ENCODE measurements around the gene PALMD.

The PALMD gene

GRCh38 chr1:99634971-99635624 is 10.8 kb upstream of the PALMD start:
- no peaks in the 10 kb centered on the region for H3K9me3 ChIP-seq (ENCODE audit: control insufficient read depth, low read length)
- H3K4me1 ChIP-seq (ENCODE audit: control insufficient read depth, insufficient read depth, low read length, poor library complexity, severe bottlenecking), result no peaks in the 10 kb centered on the region
- H3K4me3 ChIP-seq (ENCODE audit: insufficient read depth, low read depth, low read length, poor library complexity, severe bottlenecking), result no peak overlapping the region
- H3K27me3 ChIP-seq (replicated peaks; ENCODE audit: control insufficient read depth, insufficient read depth, low read length, poor library complexity, severe bottlenecking), result no peaks in the 10 kb centered on the region
- H3K36me3 ChIP-seq (ENCODE audit: control insufficient read depth, insufficient read depth, low read length), result no peaks in the 10 kb centered on the region
- no peak for DNase-seq
- no peak overlapping the region for H3K27ac ChIP-seq (ENCODE audit: insufficient read depth, low read length, poor library complexity, severe bottlenecking)

- Histone ChIP-seq H3K4me1 (ENCODE audit: control insufficient read depth, insufficient read depth, low read length, poor library complexity, severe bottlenecking) (no peaks in the 10 kb centered on the region), H3K27ac (ENCODE audit: insufficient read depth, low read length, poor library complexity, severe bottlenecking) (no peak overlapping the region), H3K4me3 (ENCODE audit: insufficient read depth, low read depth, low read length, poor library complexity, severe bottlenecking) (no peak overlapping the region), H3K9me3 (ENCODE audit: control insufficient read depth, low read length) (no peaks in the 10 kb centered on the region), H3K36me3 (ENCODE audit: control insufficient read depth, insufficient read depth, low read length) (no peaks in the 10 kb centered on the region), H3K27me3 (replicated peaks; ENCODE audit: control insufficient read depth, insufficient read depth, low read length, poor library complexity, severe bottlenecking) (no peaks in the 10 kb centered on the region)
- DNase-seq, result no peak
Observed at GRCh38 chr1:99635664-99636063, 10.2 kb upstream of the PALMD start.

GRCh38 chr1:99636647-99637175 is 9.2 kb upstream of the PALMD start:
- Histone ChIP-seq H3K27me3 (replicated peaks; ENCODE audit: control insufficient read depth, insufficient read depth, low read length, poor library complexity, severe bottlenecking) (no peaks in the 10 kb centered on the region), H3K27ac (ENCODE audit: insufficient read depth, low read length, poor library complexity, severe bottlenecking) (no peak overlapping the region), H3K9me3 (ENCODE audit: control insufficient read depth, low read length) (no peaks in the 10 kb centered on the region), H3K4me3 (ENCODE audit: insufficient read depth, low read depth, low read length, poor library complexity, severe bottlenecking) (no peak overlapping the region), H3K36me3 (ENCODE audit: control insufficient read depth, insufficient read depth, low read length) (no peaks in the 10 kb centered on the region), H3K4me1 (ENCODE audit: control insufficient read depth, insufficient read depth, low read length, poor library complexity, severe bottlenecking) (no peaks in the 10 kb centered on the region)
- DNase-seq, result no peak

GRCh38 chr1:99638853-99639252 is 7.1 kb upstream of the PALMD start:
- H3K9me3 ChIP-seq (ENCODE audit: control insufficient read depth, low read length), result no peaks in the 10 kb centered on the region
- H3K27me3 ChIP-seq (replicated peaks; ENCODE audit: control insufficient read depth, insufficient read depth, low read length, poor library complexity, severe bottlenecking), result no peaks in the 10 kb centered on the region
- H3K36me3 ChIP-seq (ENCODE audit: control insufficient read depth, insufficient read depth, low read length), result no peaks in the 10 kb centered on the region
- H3K27ac ChIP-seq (ENCODE audit: insufficient read depth, low read length, poor library complexity, severe bottlenecking), result no peak overlapping the region
- no peak overlapping the region for H3K4me3 ChIP-seq (ENCODE audit: insufficient read depth, low read depth, low read length, poor library complexity, severe bottlenecking)
- no peak for DNase-seq
- no peaks in the 10 kb centered on the region for H3K4me1 ChIP-seq (ENCODE audit: control insufficient read depth, insufficient read depth, low read length, poor library complexity, severe bottlenecking)

GRCh38 chr1:99639408-99639807 is 6.5 kb upstream of the PALMD start:
- DNase-seq, result no peak
- no peak overlapping the region for H3K27ac ChIP-seq (ENCODE audit: insufficient read depth, low read length, poor library complexity, severe bottlenecking)
- no peaks in the 10 kb centered on the region for H3K4me1 ChIP-seq (ENCODE audit: control insufficient read depth, insufficient read depth, low read length, poor library complexity, severe bottlenecking)
- no peak overlapping the region for H3K4me3 ChIP-seq (ENCODE audit: insufficient read depth, low read depth, low read length, poor library complexity, severe bottlenecking)
- H3K36me3 ChIP-seq (ENCODE audit: control insufficient read depth, insufficient read depth, low read length), result no peaks in the 10 kb centered on the region
- no peaks in the 10 kb centered on the region for H3K27me3 ChIP-seq (replicated peaks; ENCODE audit: control insufficient read depth, insufficient read depth, low read length, poor library complexity, severe bottlenecking)
- no peaks in the 10 kb centered on the region for H3K9me3 ChIP-seq (ENCODE audit: control insufficient read depth, low read length)

- Histone ChIP-seq H3K9me3 (ENCODE audit: control insufficient read depth, low read length) (no peaks in the 10 kb centered on the region), H3K4me1 (ENCODE audit: control insufficient read depth, insufficient read depth, low read length, poor library complexity, severe bottlenecking) (no peaks in the 10 kb centered on the region), H3K27ac (ENCODE audit: insufficient read depth, low read length, poor library complexity, severe bottlenecking) (no peak overlapping the region), H3K36me3 (ENCODE audit: control insufficient read depth, insufficient read depth, low read length) (no peaks in the 10 kb centered on the region), H3K27me3 (replicated peaks; ENCODE audit: control insufficient read depth, insufficient read depth, low read length, poor library complexity, severe bottlenecking) (no peaks in the 10 kb centered on the region), H3K4me3 (ENCODE audit: insufficient read depth, low read depth, low read length, poor library complexity, severe bottlenecking) (no peak overlapping the region)
- no peak for DNase-seq
Observed at GRCh38 chr1:99639945-99640344, 6.0 kb upstream of the PALMD start.

- Histone ChIP-seq H3K27me3 (replicated peaks; ENCODE audit: control insufficient read depth, insufficient read depth, low read length, poor library complexity, severe bottlenecking) (no peaks in the 10 kb centered on the region), H3K9me3 (ENCODE audit: control insufficient read depth, low read length) (no peaks in the 10 kb centered on the region), H3K4me1 (ENCODE audit: control insufficient read depth, insufficient read depth, low read length, poor library complexity, severe bottlenecking) (no peaks in the 10 kb centered on the region), H3K36me3 (ENCODE audit: control insufficient read depth, insufficient read depth, low read length) (no peaks in the 10 kb centered on the region), H3K27ac (ENCODE audit: insufficient read depth, low read length, poor library complexity, severe bottlenecking) (no peak overlapping the region), H3K4me3 (ENCODE audit: insufficient read depth, low read depth, low read length, poor library complexity, severe bottlenecking) (no peak overlapping the region)
- no peak for DNase-seq
Observed at GRCh38 chr1:99640672-99641071, 5.2 kb upstream of the PALMD start.

- Histone ChIP-seq H3K27me3 (replicated peaks; ENCODE audit: control insufficient read depth, insufficient read depth, low read length, poor library complexity, severe bottlenecking) (no peaks in the 10 kb centered on the region), H3K4me1 (ENCODE audit: control insufficient read depth, insufficient read depth, low read length, poor library complexity, severe bottlenecking) (no peaks in the 10 kb centered on the region), H3K4me3 (ENCODE audit: insufficient read depth, low read depth, low read length, poor library complexity, severe bottlenecking) (no peak overlapping the region), H3K27ac (ENCODE audit: insufficient read depth, low read length, poor library complexity, severe bottlenecking) (no peak overlapping the region), H3K36me3 (ENCODE audit: control insufficient read depth, insufficient read depth, low read length) (no peaks in the 10 kb centered on the region), H3K9me3 (ENCODE audit: control insufficient read depth, low read length) (no peaks in the 10 kb centered on the region)
- no peak for DNase-seq
Observed at GRCh38 chr1:99641558-99641957, 4.4 kb upstream of the PALMD start.

- no peak for DNase-seq
- no peaks in the 10 kb centered on the region for H3K27me3 ChIP-seq (replicated peaks; ENCODE audit: control insufficient read depth, insufficient read depth, low read length, poor library complexity, severe bottlenecking)
- no peaks in the 10 kb centered on the region for H3K9me3 ChIP-seq (ENCODE audit: control insufficient read depth, low read length)
- H3K27ac ChIP-seq (ENCODE audit: insufficient read depth, low read length, poor library complexity, severe bottlenecking), result no peak overlapping the region
- no peaks in the 10 kb centered on the region for H3K36me3 ChIP-seq (ENCODE audit: control insufficient read depth, insufficient read depth, low read length)
- H3K4me3 ChIP-seq (ENCODE audit: insufficient read depth, low read depth, low read length, poor library complexity, severe bottlenecking), result no peak overlapping the region
- no peaks in the 10 kb centered on the region for H3K4me1 ChIP-seq (ENCODE audit: control insufficient read depth, insufficient read depth, low read length, poor library complexity, severe bottlenecking)
Observed at GRCh38 chr1:99642053-99642452, 3.9 kb upstream of the PALMD start.

- H3K27ac ChIP-seq (ENCODE audit: insufficient read depth, low read length, poor library complexity, severe bottlenecking), result no peak overlapping the region
- no peaks in the 10 kb centered on the region for H3K9me3 ChIP-seq (ENCODE audit: control insufficient read depth, low read length)
- H3K4me1 ChIP-seq (ENCODE audit: control insufficient read depth, insufficient read depth, low read length, poor library complexity, severe bottlenecking), result no peaks in the 10 kb centered on the region
- no peak for DNase-seq
- H3K4me3 ChIP-seq (ENCODE audit: insufficient read depth, low read depth, low read length, poor library complexity, severe bottlenecking), result no peak overlapping the region
- no peaks in the 10 kb centered on the region for H3K36me3 ChIP-seq (ENCODE audit: control insufficient read depth, insufficient read depth, low read length)
- H3K27me3 ChIP-seq (replicated peaks; ENCODE audit: control insufficient read depth, insufficient read depth, low read length, poor library complexity, severe bottlenecking), result no peaks in the 10 kb centered on the region
Observed at GRCh38 chr1:99643021-99643779, 2.7 kb upstream of the PALMD start.

All from effector memory CD4-positive, alpha-beta T cell (primary cell).